Measurements from ENCODE around the gene METRN. TPM values are rescaled to one million over a fixed set of nuclear protein-coding genes. Genes with fewer than 3 reads are reported as not detected.
A peak's percentile ranks its signal among the peaks of the same experiment; 100 is the strongest.

Gene METRN
- total and polyA plus RNA-seq, 2 experiments from 2014 or later: 21.6 to 98.1 TPM

DNA sequence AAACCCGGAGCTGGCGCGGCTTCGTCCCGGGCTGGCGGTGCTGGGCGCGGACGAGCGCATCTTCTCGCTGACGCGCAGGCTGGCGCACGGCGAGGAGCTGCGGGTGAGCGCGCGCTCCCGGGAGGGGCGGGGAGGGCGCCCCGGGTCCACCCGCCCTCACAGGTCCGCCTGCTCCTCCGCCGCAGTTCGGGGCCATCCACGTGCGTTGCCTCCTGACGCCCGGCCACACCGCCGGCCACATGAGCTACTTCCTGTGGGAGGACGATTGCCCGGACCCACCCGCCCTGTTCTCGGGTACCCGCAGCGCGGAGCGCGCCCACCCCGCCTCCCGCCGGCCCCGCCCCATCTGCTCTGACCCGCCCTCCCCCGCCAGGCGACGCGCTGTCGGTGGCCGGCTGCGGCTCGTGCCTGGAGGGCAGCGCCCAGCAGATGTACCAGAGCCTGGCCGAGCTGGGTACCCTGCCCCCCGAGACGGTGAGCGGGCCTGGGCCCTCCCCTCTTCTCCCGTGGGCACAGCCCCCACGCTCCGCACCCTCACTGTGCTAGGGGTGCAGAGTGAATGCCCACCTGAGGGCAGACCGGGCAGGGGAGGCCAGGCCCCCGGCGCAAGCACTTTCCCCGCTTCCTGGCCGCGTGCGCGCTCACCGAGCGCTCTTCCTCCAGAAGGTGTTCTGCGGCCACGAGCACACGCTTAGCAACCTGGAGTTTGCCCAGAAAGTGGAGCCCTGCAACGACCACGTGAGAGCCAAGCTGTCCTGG is 13.4 kb downstream of the METRN start:
- H4K20me1 ChIP-seq (ENCODE audit: insufficient read depth): no peaks in the 10 kb centered on the region
- H3K4me2 ChIP-seq (ENCODE audit: unreplicated experiment): peak overlapping the region; percentile 83
- TF ChIP-seq EZH2 (IDR thresholded peaks at IDR 0.05; ENCODE audit: insufficient read depth, poor library complexity, severe bottlenecking) (no peak), EZH2phosphoT487 (IDR thresholded peaks at IDR 0.05; ENCODE audit: insufficient read depth, low read depth) (no peak)
- DNase-seq: peak; percentile 84
- H3F3A ChIP-seq (ENCODE audit: insufficient read depth): no peaks in the 10 kb centered on the region
- H3K9me3 ChIP-seq (ENCODE audit: low read depth): no peaks in the 10 kb centered on the region
- peak overlapping the region; percentile 72 for H3K4me3 ChIP-seq
- H3K27ac ChIP-seq: no peak overlapping the region
- no peak overlapping the region for H2AFZ ChIP-seq
- no peaks in the 10 kb centered on the region for H3K9me2 ChIP-seq (ENCODE audit: insufficient read depth)
- in situ Hi-C loops (cut with MboI): no loop called here
- H3K4me1 ChIP-seq (ENCODE audit: insufficient read depth): no peaks in the 10 kb centered on the region
- H3K9ac ChIP-seq: peak overlapping the region; percentile 71; the same call in 1 of the 2 replicates
- no peaks in the 10 kb centered on the region for H3K79me2 ChIP-seq (ENCODE audit: insufficient read depth)
- no peaks in the 10 kb centered on the region for H3K36me3 ChIP-seq (ENCODE audit: low read depth)
- H3K27me3 ChIP-seq (replicated peaks; ENCODE audit: insufficient read depth): no peaks in the 10 kb centered on the region
- 1 to 2% methylated on average over 27 to 48 of the region's 80 CpGs for WGBS, 2 experiments (ENCODE audit: low coverage in 1 of 2, low lambda C conversion rate in 2 of 2, missing lambda C conversion rate in 2 of 2)

DNA sequence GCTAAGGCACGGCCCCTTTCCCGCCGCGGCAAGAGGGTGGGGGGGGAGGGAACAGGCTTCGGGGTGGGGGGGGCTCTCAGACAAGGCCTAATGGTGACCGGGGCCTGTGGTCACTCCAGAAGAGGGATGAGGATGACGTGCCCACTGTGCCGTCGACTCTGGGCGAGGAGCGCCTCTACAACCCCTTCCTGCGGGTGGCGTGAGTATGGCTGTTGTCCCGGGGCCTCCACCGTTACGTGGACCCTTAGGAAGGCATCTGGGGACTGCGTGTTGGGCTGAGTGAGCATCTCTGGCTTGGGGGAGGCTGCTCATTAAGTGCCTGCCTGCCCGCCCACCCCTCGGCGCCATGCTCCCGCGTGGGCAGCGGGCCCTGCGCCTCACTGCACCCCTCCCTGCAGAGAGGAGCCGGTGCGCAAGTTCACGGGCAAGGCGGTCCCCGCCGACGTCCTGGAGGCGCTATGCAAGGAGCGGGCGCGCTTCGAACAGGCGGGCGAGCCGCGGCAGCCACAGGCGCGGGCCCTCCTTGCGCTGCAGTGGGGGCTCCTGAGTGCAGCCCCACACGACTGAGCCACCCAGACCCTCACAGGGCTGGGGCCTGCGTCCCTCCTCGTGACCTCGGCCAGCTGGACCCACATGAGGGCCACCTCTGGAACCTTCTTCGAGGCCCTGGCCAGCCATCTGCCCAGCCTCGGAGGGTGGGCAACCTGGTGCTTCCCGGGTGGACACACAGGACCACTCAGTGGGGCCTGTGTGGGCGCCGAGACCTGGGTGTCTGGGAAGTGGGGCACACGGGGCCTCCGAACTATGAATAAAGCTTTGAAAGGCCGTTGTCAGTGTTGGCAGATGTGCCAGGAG is 14.2 kb downstream of the METRN start:
- no peak overlapping the region for H3K27ac ChIP-seq
- TF ChIP-seq EZH2phosphoT487 (IDR thresholded peaks at IDR 0.05; ENCODE audit: insufficient read depth, low read depth) (no peak), EZH2 (IDR thresholded peaks at IDR 0.05; ENCODE audit: insufficient read depth, poor library complexity, severe bottlenecking) (no peak)
- no peak overlapping the region for H2AFZ ChIP-seq
- no peaks in the 10 kb centered on the region for H3K9me2 ChIP-seq (ENCODE audit: insufficient read depth)
- no peak overlapping the region for H3K4me3 ChIP-seq
- H4K20me1 ChIP-seq (ENCODE audit: insufficient read depth): no peaks in the 10 kb centered on the region
- 55 to 56% methylated on average over 41 to 52 of the region's 55 CpGs for WGBS, 2 experiments (ENCODE audit: low coverage in 1 of 2, low lambda C conversion rate in 2 of 2, missing lambda C conversion rate in 2 of 2)
- in situ Hi-C loops (cut with MboI): no loop called here
- H3K27me3 ChIP-seq (replicated peaks; ENCODE audit: insufficient read depth): no peaks in the 10 kb centered on the region
- H3K36me3 ChIP-seq (ENCODE audit: low read depth): no peaks in the 10 kb centered on the region
- H3K9ac ChIP-seq: no peak overlapping the region; the same call in 1 of the 2 replicates
- DNase-seq: peak; percentile 55
- no peaks in the 10 kb centered on the region for H3F3A ChIP-seq (ENCODE audit: insufficient read depth)
- no peak overlapping the region for H3K4me2 ChIP-seq (ENCODE audit: unreplicated experiment)
- no peaks in the 10 kb centered on the region for H3K9me3 ChIP-seq (ENCODE audit: low read depth)
- no peaks in the 10 kb centered on the region for H3K79me2 ChIP-seq (ENCODE audit: insufficient read depth)
- no peaks in the 10 kb centered on the region for H3K4me1 ChIP-seq (ENCODE audit: insufficient read depth)

DNA sequence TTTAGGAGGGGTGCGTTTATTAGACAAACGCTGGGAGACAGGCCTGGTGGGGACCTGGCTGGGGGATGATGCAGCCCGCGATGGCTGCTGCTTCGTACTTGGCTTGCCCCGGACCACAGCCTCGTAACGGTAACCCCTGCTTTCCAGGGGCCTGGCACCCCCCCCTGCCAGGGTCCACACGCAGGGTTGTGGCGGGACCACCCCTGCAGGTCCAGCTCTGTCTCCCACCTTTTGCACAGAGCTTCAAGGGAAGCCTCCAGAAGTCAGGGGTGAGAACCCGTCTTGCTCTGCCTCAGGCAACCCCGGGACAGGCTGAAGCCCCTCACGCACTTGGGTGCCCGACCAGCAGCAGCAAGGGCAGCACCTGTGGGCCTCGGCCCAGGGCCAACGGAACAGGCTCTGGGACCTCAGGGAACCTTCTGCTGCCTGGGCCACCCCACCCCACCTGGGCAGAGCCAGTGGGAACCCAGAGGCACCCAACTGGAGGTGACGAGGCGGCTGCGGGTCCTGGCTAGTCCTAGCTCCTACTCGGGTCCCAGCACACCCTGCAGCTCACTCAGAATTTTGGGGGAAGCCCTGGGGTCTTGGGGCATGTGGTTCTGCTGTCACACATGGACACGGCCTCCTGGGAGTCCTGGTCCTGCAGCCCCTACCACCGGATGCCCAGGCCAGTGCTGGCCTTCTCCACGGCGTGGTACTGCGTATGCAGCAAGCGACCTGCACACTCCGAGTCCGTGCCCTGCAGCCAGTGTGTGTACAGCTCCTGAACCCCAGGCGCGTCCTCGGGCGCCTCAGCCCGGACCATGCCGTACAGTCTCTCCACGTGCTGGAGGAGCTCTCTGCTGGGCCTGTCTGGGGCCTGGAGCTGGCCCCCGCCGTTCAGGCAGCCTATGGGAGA is 15.1 kb downstream of the METRN start:
- Histone ChIP-seq H3K9me3 (ENCODE audit: low read depth) (no peaks in the 10 kb centered on the region), H3F3A (ENCODE audit: insufficient read depth) (no peaks in the 10 kb centered on the region), H3K36me3 (ENCODE audit: low read depth) (no peaks in the 10 kb centered on the region), H3K4me3 (no peak overlapping the region), H3K79me2 (ENCODE audit: insufficient read depth) (no peaks in the 10 kb centered on the region), H3K4me1 (ENCODE audit: insufficient read depth) (no peaks in the 10 kb centered on the region), H3K27me3 (replicated peaks; ENCODE audit: insufficient read depth) (no peaks in the 10 kb centered on the region), H3K9me2 (ENCODE audit: insufficient read depth) (no peaks in the 10 kb centered on the region), H3K4me2 (ENCODE audit: unreplicated experiment) (no peak overlapping the region), H2AFZ (no peak overlapping the region), H3K27ac (no peak overlapping the region), H4K20me1 (ENCODE audit: insufficient read depth) (no peaks in the 10 kb centered on the region), H3K9ac (no peak overlapping the region)
- in situ Hi-C loops (cut with MboI): no loop called here
- no peak for DNase-seq
- 81 to 83% methylated on average over 37 of the region's 37 CpGs for WGBS, 2 experiments (ENCODE audit: low coverage in 1 of 2, low lambda C conversion rate in 2 of 2, missing lambda C conversion rate in 2 of 2)
- TF ChIP-seq EZH2 (IDR thresholded peaks at IDR 0.05; ENCODE audit: insufficient read depth, poor library complexity, severe bottlenecking) (no peak), EZH2phosphoT487 (IDR thresholded peaks at IDR 0.05; ENCODE audit: insufficient read depth, low read depth) (no peak)
